HepG2 (cell line): ENCODE measurements around the gene MYH15. TPM values are rescaled to one million over a fixed set of nuclear protein-coding genes. Genes with fewer than 3 reads are reported as not detected.

Experiments
- ATAC-seq: fragments of 200-7000 bp; cut with Tn5 transposase; 3 replicates; pipeline ENCODE4 v1.9.1; 2020; ENCODE audit warnings: mild to moderate bottlenecking, moderate library complexity
- BruUV-seq: library from RNA; stranded (reverse); fragments of 400-500 nt; replicated peaks from 2 replicates; lab custom pipeline; 2021; lab: Mats Ljungman, UMichigan
- CTCF ChIA-PET: fragments of 300-600 bp; formaldehyde crosslinking; extraction: SDS; loops from one replicate; lab custom pipeline; 2021; ENCODE audit warnings: low total read pairs, inconsistent platforms, low intra/inter-chr PET ratio; lab: Yijun Ruan, JAX
- POLR2A ChIA-PET: fragments of 350-600 bp; sonication (Branson Sonifier 250); formaldehyde crosslinking; loops from one replicate; lab custom pipeline; 2020; ENCODE audit warnings: antibody characterized with exemption, inconsistent platforms; lab: Yijun Ruan, JAX
- DNase-seq: peaks from one replicate; pipeline ENCODE4 v3.0.0-alpha.2; 2015; ENCODE audit warnings: low spot score
- FAIRE-seq: peaks from 3 replicates; lab custom pipeline; 2011; peaks lifted over from hg19 to GRCh38; lab: Jason Lieb, UNC
- H2AFZ ChIP-seq: one replicate; pipeline ENCODE4 v1.6.1; 2011; ENCODE audit warnings: low read length, inconsistent platforms
- H3K27ac ChIP-seq: fragments of 300-600 bp; 3 replicates; pipeline ENCODE4 v1.8.0; 2011; ENCODE audit warnings: mixed run types, mild to moderate bottlenecking, mixed read lengths, low read length, inconsistent platforms; ENCODE audit not compliant: insufficient read depth; ENCODE audit errors: extremely low read length
- H3K27me3 ChIP-seq, 2 experiments: fragments of 200-600 bp in 1 of 2; 2 replicates in 1 of 2; 3 replicates in 1 of 2; pipeline versions ENCODE4 v1.6.0 to v1.8.0; 2011; ENCODE audit warnings: low read length in 2 of 2, mild to moderate bottlenecking in 2 of 2, moderate library complexity in 2 of 2, inconsistent platforms in 1 of 2; ENCODE audit not compliant: insufficient read depth in 2 of 2, control insufficient read depth in 1 of 2
- H3K36me3 ChIP-seq, 2 experiments: fragments of 200-600 bp in 1 of 2; replicated peaks in 1 of 2; 2 replicates in 1 of 2; 3 replicates in 1 of 2; pipeline versions ENCODE4 v1.5.1 to v1.8.0; 2011; ENCODE audit warnings: low read length in 2 of 2, inconsistent platforms in 1 of 2; ENCODE audit not compliant: insufficient read depth in 2 of 2, control insufficient read depth in 1 of 2
- H3K4me1 ChIP-seq: 2 replicates; pipeline ENCODE4 v1.5.1; 2012; ENCODE audit warnings: low read length, inconsistent platforms; ENCODE audit not compliant: insufficient read depth
- H3K4me2 ChIP-seq: 2 replicates; pipeline ENCODE4 v1.6.0; 2011; ENCODE audit warnings: low read depth, low read length, inconsistent platforms
- H3K4me3 ChIP-seq, 3 experiments: fragments of 200-600 bp in 1 of 3; sonication (generic), shearing (Covaris generic) in 1 of 3; replicated peaks in 1 of 3; 2 replicates each; pipeline ENCODE4 v1.5.1; 2011 to 2016; ENCODE audit warnings: low read length in 3 of 3, inconsistent platforms in 2 of 3, low read depth in 2 of 3, mild to moderate bottlenecking in 2 of 3, control low read depth in 1 of 3, mixed read lengths in 1 of 3; ENCODE audit not compliant: insufficient read depth in 1 of 3
- H3K79me2 ChIP-seq: one replicate; pipeline ENCODE4 v1.6.1; 2011; ENCODE audit warnings: low read length, inconsistent platforms; ENCODE audit not compliant: insufficient read depth
- H3K9ac ChIP-seq: 2 replicates; pipeline ENCODE4 v1.6.0; 2011; ENCODE audit warnings: mild to moderate bottlenecking, low read depth, low read length, inconsistent platforms; ENCODE audit not compliant: insufficient read depth
- H3K9me3 ChIP-seq: 2 replicates; pipeline ENCODE4 v1.5.1; 2012; ENCODE audit warnings: mild to moderate bottlenecking, low read length
- H4K20me1 ChIP-seq: 2 replicates; pipeline ENCODE4 v1.6.0; 2011; ENCODE audit warnings: inconsistent platforms, mild to moderate bottlenecking, low read length, moderate library complexity; ENCODE audit not compliant: insufficient read depth
- BORCS8-MEF2B ChIP-seq: sonication (generic); formaldehyde crosslinking; IDR thresholded peaks from 2 replicates; pipeline ENCODE4 v1.8.0; 2022; ENCODE audit warnings: mild to moderate bottlenecking, missing genetic modification reagents
- ELF1 ChIP-seq: sonication (generic); formaldehyde crosslinking; IDR thresholded peaks from 2 replicates; pipeline ENCODE4 v1.4.0; 2020; ENCODE audit warnings: missing genetic modification reagents
- HOXA9 ChIP-seq: sonication (generic); formaldehyde crosslinking; IDR thresholded peaks from 2 replicates; pipeline ENCODE4 v1.8.1; 2022; ENCODE audit warnings: missing genetic modification reagents, mild to moderate bottlenecking, moderate library complexity, borderline replicate concordance
- IKZF4 ChIP-seq: sonication (generic); formaldehyde crosslinking; IDR thresholded peaks from 2 replicates; pipeline ENCODE4 v1.5.1; 2020; ENCODE audit warnings: borderline replicate concordance, mild to moderate bottlenecking, low read depth, missing genetic modification reagents; ENCODE audit errors: not compliant biosample characterization
- KAT8 ChIP-seq: IDR thresholded peaks from 2 replicates; pipeline ENCODE4 v1.6.1; 2016; ENCODE audit warnings: missing genetic modification reagents, missing compliant biosample characterization
- KMT2A ChIP-seq: sonication (generic); formaldehyde crosslinking; IDR thresholded peaks from 2 replicates; pipeline ENCODE4 v1.4.0; 2020; ENCODE audit warnings: missing genetic modification reagents
- MTF2 ChIP-seq: sonication (generic); formaldehyde crosslinking; IDR thresholded peaks from 2 replicates; pipeline ENCODE4 v1.5.0; 2020; ENCODE audit warnings: missing genetic modification reagents, borderline replicate concordance
- NONO ChIP-seq, 2 experiments: fragments of 450-650 bp in 1 of 2; sonication (generic) in 1 of 2; formaldehyde crosslinking in 1 of 2; IDR thresholded peaks in 1 of 2; conservative IDR thresholded peaks in 1 of 2; 2 replicates each; pipeline versions ENCODE4 v1.6.1 to v1.8.0; 2017 to 2022; ENCODE audit warnings: mild to moderate bottlenecking in 1 of 2, missing genetic modification reagents in 1 of 2, moderate library complexity in 1 of 2
- SOX13 ChIP-seq, 3 experiments: fragments of 450-650 bp in 1 of 3; sonication (generic) in 1 of 3; formaldehyde crosslinking in 1 of 3; IDR thresholded peaks in 2 of 3; conservative IDR thresholded peaks in 1 of 3; 2 replicates each; pipeline versions ENCODE4 v1.5.0 to v1.6.1; 2016 to 2020; ENCODE audit warnings: antibody characterized with exemption in 1 of 3, mild to moderate bottlenecking in 1 of 3, missing compliant biosample characterization in 1 of 3, missing genetic modification reagents in 1 of 3, moderate library complexity in 1 of 3
- SP140L ChIP-seq: sonication (generic); formaldehyde crosslinking; IDR thresholded peaks from 2 replicates; pipeline ENCODE4 v1.4.0; 2020; ENCODE audit warnings: missing genetic modification reagents, borderline replicate concordance
- THYN1 ChIP-seq: sonication (generic); formaldehyde crosslinking; IDR thresholded peaks from 2 replicates; pipeline ENCODE4 v1.8.1; 2023; ENCODE audit warnings: low read depth, mild to moderate bottlenecking, moderate library complexity, missing genetic modification reagents, borderline replicate concordance
- ZNF136 ChIP-seq: sonication (generic); formaldehyde crosslinking; IDR thresholded peaks from 2 replicates; pipeline ENCODE4 v1.8.1; 2022; ENCODE audit warnings: low read depth, mild to moderate bottlenecking, moderate library complexity, missing genetic modification reagents
- ZNF275 ChIP-seq: sonication (generic); formaldehyde crosslinking; IDR thresholded peaks from 2 replicates; pipeline ENCODE4 v1.8.0; 2022; ENCODE audit warnings: missing genetic modification reagents, mild to moderate bottlenecking, inconsistent platforms, borderline replicate concordance
- ZNF615 ChIP-seq: sonication (generic); formaldehyde crosslinking; IDR thresholded peaks from 2 replicates; pipeline ENCODE4 v1.5.0; 2020; ENCODE audit warnings: mild to moderate bottlenecking, missing genetic modification reagents, borderline replicate concordance
- WGBS: methylation state at CpG from one replicate; pipeline ENCODE4 v1.1.6; 2017; ENCODE audit warnings: low lambda C conversion rate; 5-methylcytosine and 5-hydroxymethylcytosine counted together
- in situ Hi-C: cut with HindIII; loops from 2 replicates; pipeline ENCODE4 v1.10.0; 2017; ENCODE audit warnings: low pct_unique_long_range_greater_than_20kb; ENCODE audit not compliant: extremely low pct_ligation_motif_present
- intact Hi-C: fragments of 100-400 bp; cut with micrococcal nuclease; formaldehyde crosslinking; loops from one replicate; pipeline ENCODE4 v1.10.0; 2022; ENCODE audit not compliant: unreplicated experiment
- polyA plus RNA-seq, 8 experiments: library from polyadenylated mRNA; depleted of rRNA in 3 of 8; stranded (reverse) in 7 of 8; unstranded in 1 of 8; fragments of >200 nt; fragmentation: Illumina TruSeq in 4 of 8; extraction: Trizol in 4 of 8; gene quantifications; 2 replicates each; pipeline versions ENCODE4 v1.2.1 to v1.2.3, GENCODE V29; 2011 to 2016; ENCODE audit warnings: low read depth in 4 of 8, missing spikeins in 1 of 8, mixed read lengths in 1 of 8; ENCODE audit not compliant: insufficient read depth in 1 of 8
- total RNA-seq, 5 experiments: library from RNA; depleted of rRNA; stranded (reverse); fragments of >200 nt; fragmentation: Illumina TruSeq; extraction: Trizol; gene quantifications; 2 replicates each; pipeline ENCODE4 v1.2.3, GENCODE V29; 2016; ENCODE audit warnings: low read depth in 1 of 5

The MYH15 gene
- total and polyA plus RNA-seq, 2 of the 13 experiments (the other 11 are each of a cell fraction or from before 2014, with no cell fraction given): 0.03 to 0.09 TPM

- no TSS peak for BruUV-seq
- WGBS: 99% methylated on average over 3 of the region's 3 CpGs
- no peak overlapping the region for H3K4me2 ChIP-seq
Observed at GRCh38 chr3:108546692-108547091, 36.3 kb upstream of the MYH15 start.

GRCh38 chr3:108546247-108546646 is 35.9 kb upstream of the MYH15 start:
- 98% methylated on average over 1 of the region's 1 CpG for WGBS
- Histone ChIP-seq H3K4me3 (no peak overlapping the region), H3K9me3 (no peaks in the 10 kb centered on the region), H3K4me1 (no peaks in the 10 kb centered on the region), H2AFZ (no peak overlapping the region), H3K4me2 (no peak overlapping the region), H3K27me3 (no peaks in the 10 kb centered on the region), H4K20me1 (no peaks in the 10 kb centered on the region), H3K27ac (no peak overlapping the region), H3K36me3 (peaks cover 0 to 7% of the 10 kb centered on the region in 2 experiments; a peak in 1 of 5 replicates), H3K79me2 (no peaks in the 10 kb centered on the region), H3K9ac (no peak overlapping the region)
- no TSS peak for BruUV-seq
- FAIRE-seq: no peak
- no peak for ATAC-seq
- CTCF ChIA-PET: no interaction called here
- DNase-seq: no peak
- intact Hi-C loops: no loop called here
- POLR2A ChIA-PET: no interaction called here
- in situ Hi-C loops: no loop called here
- TF ChIP-seq ELF1 (CRISPR knock-in tag) (no peak), KMT2A (CRISPR knock-in tag) (no peak), SP140L (CRISPR knock-in tag) (no peak), KAT8 (no peak), ZNF136 (CRISPR knock-in tag) (no peak), NONO (IDR thresholded peaks at IDR 0.05) (no peak), NONO (CRISPR knock-in tag; conservative IDR thresholded peaks at IDR 0.05) (no peak), BORCS8-MEF2B (no peak)

More at GRCh38 chr3:108546692-108547091, 36.3 kb upstream of the MYH15 start:
- in situ Hi-C loops (no loop called here), intact Hi-C loops (no loop called here)
- no peaks in the 10 kb centered on the region for H3K9me3 ChIP-seq
- TF ChIP-seq SOX13 (IDR thresholded peaks at IDR 0.05) (no peak), SOX13 (CRISPR knock-in tag; conservative IDR thresholded peaks at IDR 0.05 in 1 of 2, IDR thresholded peaks at IDR 0.05 in 1 of 2) (no peak), ZNF275 (no peak), IKZF4 (CRISPR knock-in tag) (no peak), THYN1 (CRISPR knock-in tag) (no peak), HOXA9 (CRISPR knock-in tag) (no peak), ZNF615 (no peak), MTF2 (no peak)
- ATAC-seq (no peak), DNase-seq (no peak), FAIRE-seq (no peak)
- no peaks in the 10 kb centered on the region for H3K79me2 ChIP-seq
- no peaks in the 10 kb centered on the region for H4K20me1 ChIP-seq
- H3K9ac ChIP-seq: no peak overlapping the region
- H3K36me3 ChIP-seq: peaks cover 0 to 7% of the 10 kb centered on the region in 2 experiments; a peak in 1 of 5 replicates
- no peaks in the 10 kb centered on the region for H3K4me1 ChIP-seq
- H3K27me3 ChIP-seq: no peaks in the 10 kb centered on the region
- H2AFZ ChIP-seq: no peak overlapping the region
- ChIA-PET CTCF (no interaction called here), POLR2A (no interaction called here)
- H3K27ac ChIP-seq: no peak overlapping the region
- H3K4me3 ChIP-seq: no peak overlapping the region
